GM23248 (cell line): ENCODE data around the gene ASF1B. TPM values are rescaled to one million over a fixed set of nuclear protein-coding genes. Genes with fewer than 3 reads are reported as not detected.

ENCODE experiments used
- DNase-seq: peaks from one replicate; pipeline ENCODE4 v3.0.0-alpha.2; 2015
- H2AFZ ChIP-seq: fragments of 200-600 bp; sonication (generic); 2 replicates; pipeline ENCODE4 v1.6.1; 2016; ENCODE audit warnings: antibody characterized with exemption
- H3F3A ChIP-seq: fragments of 200-600 bp; sonication (generic); 2 replicates; pipeline ENCODE4 v1.6.1; 2016; ENCODE audit warnings: mild to moderate bottlenecking, antibody characterized with exemption, mixed run types; ENCODE audit not compliant: insufficient read depth
- H3K27ac ChIP-seq: fragments of 200-600 bp; sonication (generic); 2 replicates; pipeline ENCODE4 v1.5.1; 2016; ENCODE audit warnings: mild to moderate bottlenecking
- H3K27me3 ChIP-seq: fragments of 200-600 bp; sonication (generic); replicated peaks from 2 replicates; pipeline ENCODE4 v1.6.1; 2016; ENCODE audit warnings: mild to moderate bottlenecking; ENCODE audit not compliant: insufficient read depth
- H3K36me3 ChIP-seq: fragments of 200-600 bp; sonication (generic); 2 replicates; pipeline ENCODE4 v1.6.1; 2016; ENCODE audit warnings: low read depth, mild to moderate bottlenecking
- H3K4me1 ChIP-seq: fragments of 200-600 bp; sonication (generic); 2 replicates; pipeline ENCODE4 v1.6.1; 2016; ENCODE audit warnings: mild to moderate bottlenecking; ENCODE audit not compliant: insufficient read depth
- H3K4me2 ChIP-seq: fragments of 200-600 bp; sonication (generic); one replicate; pipeline ENCODE4 v1.6.1; 2016; ENCODE audit warnings: mild to moderate bottlenecking; ENCODE audit not compliant: unreplicated experiment
- H3K4me3 ChIP-seq: fragments of 200-600 bp; sonication (generic); 2 replicates; pipeline ENCODE4 v1.5.1; 2016; ENCODE audit warnings: mild to moderate bottlenecking
- H3K79me2 ChIP-seq: fragments of 200-600 bp; sonication (generic); 2 replicates; pipeline ENCODE4 v1.6.1; 2016; ENCODE audit warnings: mild to moderate bottlenecking; ENCODE audit not compliant: insufficient read depth
- H3K9ac ChIP-seq: fragments of 200-600 bp; sonication (generic); 2 replicates; pipeline ENCODE4 v1.6.1; 2016; ENCODE audit warnings: mild to moderate bottlenecking
- H3K9me2 ChIP-seq: fragments of 200-600 bp; sonication (generic); 2 replicates; pipeline ENCODE4 v1.6.1; 2016; ENCODE audit warnings: mixed run types, mild to moderate bottlenecking, moderate library complexity; ENCODE audit not compliant: insufficient read depth
- H3K9me3 ChIP-seq: fragments of 200-600 bp; sonication (generic); one replicate; pipeline ENCODE4 v1.6.1; 2017; ENCODE audit warnings: low read depth
- H4K20me1 ChIP-seq: fragments of 200-600 bp; sonication (generic); 2 replicates; pipeline ENCODE4 v1.6.0; 2016; ENCODE audit not compliant: insufficient read depth
- EZH2 ChIP-seq: fragments of 200-600 bp; sonication (generic); IDR thresholded peaks from 2 replicates; pipeline ENCODE4 v1.6.1; 2018; ENCODE audit warnings: antibody characterized with exemption, mild to moderate bottlenecking; ENCODE audit not compliant: insufficient read depth, poor library complexity, severe bottlenecking
- EZH2phosphoT487 ChIP-seq: fragments of 200-600 bp; sonication (generic); IDR thresholded peaks from 2 replicates; pipeline ENCODE4 v1.6.1; 2018; ENCODE audit warnings: antibody characterized with exemption, moderate library complexity, mild to moderate bottlenecking, low read depth; ENCODE audit not compliant: insufficient read depth
- WGBS, 2 experiments: methylation state at CpG; one replicate each; pipeline ENCODE4 v1.1.6; 2015 to 2017; ENCODE audit warnings: low lambda C conversion rate in 2 of 2, low coverage in 1 of 2; ENCODE audit errors: missing lambda C conversion rate in 2 of 2; 5-methylcytosine and 5-hydroxymethylcytosine counted together
- in situ Hi-C: fragments of 300-500 bp; cut with MboI; formaldehyde crosslinking; loops from 2 replicates; pipeline ENCODE4 v1.15.0; 2020
- polyA plus RNA-seq: library from polyadenylated mRNA; unstranded; fragments of >200 nt; fragmentation: Nextera tagmentation; extraction: Ambion mirVana; gene quantifications from 2 replicates; pipeline ENCODE4 v1.2.1, GENCODE V29; 2016
- total RNA-seq: library from RNA; depleted of rRNA; stranded (reverse); fragments of >200 nt; shearing (Covaris generic); gene quantifications from 2 replicates; pipeline ENCODE4 v1.2.3, GENCODE V29; 2014

ASF1B gene
- total and polyA plus RNA-seq, 2 experiments from 2014 or later, result 11.2 to 19.0 TPM

DNA sequence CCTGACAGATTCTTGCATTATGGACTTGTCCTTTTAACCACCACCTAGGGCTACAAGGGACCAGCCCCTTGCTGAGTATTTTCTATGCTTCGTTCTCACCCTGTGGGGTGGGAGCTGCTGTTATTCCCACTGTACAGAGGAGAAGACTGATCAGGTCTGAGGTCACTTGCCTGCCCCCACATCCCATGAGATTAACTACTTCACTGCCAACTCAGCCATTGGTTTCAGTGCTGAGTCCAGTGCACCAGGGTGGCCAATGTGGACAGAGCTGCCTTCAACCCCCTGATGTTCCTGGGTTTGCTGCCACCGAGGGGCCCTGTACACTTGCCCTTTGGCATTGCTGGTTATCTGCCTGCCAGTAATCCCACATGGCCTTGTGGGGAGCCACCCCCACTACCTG lies 25.7 kb downstream of the ASF1B start:
- Histone ChIP-seq H3K9me3 (no peaks in the 10 kb centered on the region), H3K4me3 (no peak overlapping the region), H4K20me1 (no peaks in the 10 kb centered on the region), H3F3A (no peaks in the 10 kb centered on the region), H3K27ac (no peak overlapping the region), H3K9me2 (no peaks in the 10 kb centered on the region), H2AFZ (no peak overlapping the region), H3K27me3 (no peaks in the 10 kb centered on the region), H3K9ac (no peak overlapping the region), H3K4me1 (peaks cover 20% of the 10 kb centered on the region), H3K79me2 (peaks cover 74% of the 10 kb centered on the region), H3K4me2 (no peak overlapping the region), H3K36me3 (peaks cover under 1% of the 10 kb centered on the region; the same call in 1 of the 2 replicates)
- TF ChIP-seq EZH2 (no peak), EZH2phosphoT487 (no peak)
- in situ Hi-C loops, result no loop called here
- no peak for DNase-seq
- 51 to 57% methylated on average over 2 of the region's 2 CpGs for WGBS, 2 experiments

DNA sequence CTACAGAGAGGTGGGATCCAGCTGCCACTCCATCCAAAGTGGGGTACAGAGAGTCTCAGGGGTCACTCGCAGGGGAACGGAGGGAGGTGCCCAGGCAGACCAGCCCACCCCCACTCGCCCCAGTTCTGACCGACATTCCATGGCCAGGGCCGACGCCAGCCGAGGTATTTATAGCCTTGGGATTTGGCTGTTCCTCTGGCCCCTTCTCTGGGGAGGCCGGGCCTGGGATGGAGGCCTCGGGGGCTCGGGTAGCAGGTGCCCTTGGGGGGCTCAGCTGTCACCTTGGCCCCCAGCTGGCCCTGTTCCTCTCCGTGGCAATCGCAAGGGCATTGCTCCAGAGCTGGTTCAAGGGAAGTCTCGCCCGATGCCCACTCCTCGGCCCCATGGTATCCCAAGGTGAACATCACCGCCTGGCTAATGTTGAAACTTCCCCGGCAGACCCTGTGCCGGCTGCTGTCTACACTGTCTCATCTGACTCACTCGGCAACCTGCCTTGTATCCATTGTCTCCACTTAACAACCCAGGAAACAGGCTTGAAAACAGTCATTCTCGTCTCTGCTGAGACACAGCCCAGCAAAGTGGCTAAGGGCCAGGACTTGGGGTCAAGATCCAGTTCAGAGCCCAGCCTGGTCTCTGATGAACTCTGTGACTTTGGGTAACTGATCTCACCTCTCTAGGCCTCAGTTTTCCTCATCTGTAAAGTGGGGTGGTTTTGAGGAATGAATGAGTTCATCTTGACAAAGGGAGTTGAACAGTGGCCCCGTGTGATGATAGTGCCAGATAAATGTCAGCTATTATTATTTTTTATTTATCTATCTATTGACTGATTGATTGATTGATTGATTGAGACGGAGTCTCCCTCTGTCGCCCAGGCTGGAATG lies 28.6 kb downstream of the ASF1B start:
- TF ChIP-seq EZH2phosphoT487 (no peak), EZH2 (no peak)
- 78 to 81% methylated on average over 22 to 23 of the region's 23 CpGs for WGBS, 2 experiments
- H3K36me3 ChIP-seq, result peaks cover 8% of the 10 kb centered on the region; the same call in 1 of the 2 replicates
- H4K20me1 ChIP-seq, result no peaks in the 10 kb centered on the region
- no peaks in the 10 kb centered on the region for H3F3A ChIP-seq
- in situ Hi-C loops, result no loop called here
- H3K9me3 ChIP-seq, result no peaks in the 10 kb centered on the region
- no peak overlapping the region for H3K4me3 ChIP-seq
- peaks cover 5% of the 10 kb centered on the region for H3K4me1 ChIP-seq
- H3K27me3 ChIP-seq, result no peaks in the 10 kb centered on the region
- H3K9ac ChIP-seq, result no peak overlapping the region
- H3K9me2 ChIP-seq, result no peaks in the 10 kb centered on the region
- H3K79me2 ChIP-seq, result peaks cover 45% of the 10 kb centered on the region
- H3K27ac ChIP-seq, result no peak overlapping the region
- no peak overlapping the region for H3K4me2 ChIP-seq
- no peak overlapping the region for H2AFZ ChIP-seq
- peak; percentile 59 for DNase-seq

DNA sequence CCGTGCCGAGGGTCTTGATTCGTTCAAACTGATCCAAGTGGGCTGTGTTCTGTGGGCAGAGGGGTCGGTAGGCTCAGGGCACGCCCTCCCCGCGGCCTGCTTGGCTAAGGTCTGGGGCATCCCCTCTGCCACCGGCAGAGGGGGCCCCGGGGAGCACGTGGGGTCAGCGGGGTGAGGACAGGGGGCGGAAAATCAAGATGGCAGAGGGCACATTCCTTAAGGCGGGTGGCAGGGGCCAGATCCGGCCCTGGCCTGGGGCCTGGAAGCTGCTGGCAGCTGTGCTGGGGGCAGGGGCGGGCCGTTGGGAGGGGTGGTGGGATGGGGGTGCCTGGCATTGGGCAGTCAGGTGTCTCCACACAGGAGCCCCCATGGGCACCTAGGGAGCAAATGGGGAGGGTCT lies 29.5 kb downstream of the ASF1B start:
- TF ChIP-seq EZH2phosphoT487 (no peak), EZH2 (no peak)
- no peaks in the 10 kb centered on the region for H3K9me3 ChIP-seq
- H3K36me3 ChIP-seq, result peaks cover 8% of the 10 kb centered on the region; the same call in 1 of the 2 replicates
- no peaks in the 10 kb centered on the region for H3F3A ChIP-seq
- H3K4me1 ChIP-seq, result no peaks in the 10 kb centered on the region
- H3K9ac ChIP-seq, result no peak overlapping the region
- no peak for DNase-seq
- WGBS, 2 experiments, result 91 to 95% methylated on average over 9 to 15 of the region's 16 CpGs
- no peak overlapping the region for H3K4me2 ChIP-seq
- H3K27ac ChIP-seq, result no peak overlapping the region
- in situ Hi-C loops, result no loop called here
- no peaks in the 10 kb centered on the region for H3K9me2 ChIP-seq
- H3K27me3 ChIP-seq, result no peaks in the 10 kb centered on the region
- peaks cover 37% of the 10 kb centered on the region for H3K79me2 ChIP-seq
- H2AFZ ChIP-seq, result no peak overlapping the region
- H4K20me1 ChIP-seq, result no peaks in the 10 kb centered on the region
- no peak overlapping the region for H3K4me3 ChIP-seq

DNA sequence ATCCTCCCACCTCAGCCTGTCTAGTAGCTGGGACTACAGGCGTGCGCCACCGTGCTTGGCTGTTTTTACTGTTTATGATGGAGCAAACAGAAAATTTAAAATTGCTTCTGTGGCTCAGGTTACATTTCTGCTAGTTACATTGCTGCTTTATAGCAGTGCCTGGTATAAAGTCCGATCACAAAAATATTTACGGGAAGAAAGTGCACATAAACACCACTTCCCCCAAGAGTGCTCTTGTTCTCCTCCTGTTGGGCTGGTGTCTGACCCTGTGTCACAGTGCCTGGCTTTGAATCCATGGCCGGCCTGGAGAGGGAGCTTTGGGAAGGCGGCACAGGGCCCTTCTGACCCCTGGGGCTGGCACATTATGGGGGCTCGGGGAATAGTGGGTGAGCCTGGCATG lies 30.7 kb downstream of the ASF1B start:
- H3K27me3 ChIP-seq, result no peaks in the 10 kb centered on the region
- no peak overlapping the region for H3K4me2 ChIP-seq
- no peaks in the 10 kb centered on the region for H3F3A ChIP-seq
- TF ChIP-seq EZH2, result no peak
- no peak for TF ChIP-seq EZH2phosphoT487
- H3K27ac ChIP-seq, result no peak overlapping the region
- WGBS, 2 experiments, result 85 to 90% methylated on average over 8 of the region's 8 CpGs
- H3K36me3 ChIP-seq, result peaks cover 11% of the 10 kb centered on the region; the same call in 1 of the 2 replicates
- H3K9me2 ChIP-seq, result no peaks in the 10 kb centered on the region
- no peak overlapping the region for H2AFZ ChIP-seq
- no peak overlapping the region for H3K9ac ChIP-seq
- in situ Hi-C loops, result no loop called here
- H3K9me3 ChIP-seq, result no peaks in the 10 kb centered on the region
- no peaks in the 10 kb centered on the region for H4K20me1 ChIP-seq
- peaks cover 26% of the 10 kb centered on the region for H3K79me2 ChIP-seq
- DNase-seq, result no peak
- H3K4me3 ChIP-seq, result no peak overlapping the region
- H3K4me1 ChIP-seq, result no peaks in the 10 kb centered on the region
